ENCODE data around the gene FARP1.

GRCh38 chr13:98141509-98142379 is 1.1 kb upstream of the FARP1 start:
- TF ChIP-seq EZH2 (IDR thresholded peaks at IDR 0.05) = no peak
- TF ChIP-seq POLR2AphosphoS5 (IDR thresholded peaks at IDR 0.05; ENCODE audit: borderline replicate concordance, low read depth, low read length) = no peak
- TF ChIP-seq FOXP2 (optimal IDR thresholded peaks at IDR 0.05; ENCODE audit: control extremely low read depth, extremely low read length, insufficient read depth) = no peak

Measured in SK-N-MC (cell line).